ENCODE data around the gene AGPAT3.

The AGPAT3 gene

GRCh38 chr21:43906585-43907370 lies 41.8 kb downstream of the AGPAT3 start:
- no peak for DNase-seq (ENCODE audit: low spot score)

- DNase-seq (ENCODE audit: low spot score), result no peak
These were observed 42.7 kb downstream of the AGPAT3 start for GRCh38 chr21:43907751-43908150.

- DNase-seq (ENCODE audit: low spot score), result no peak
These were observed 43.1 kb downstream of the AGPAT3 start for GRCh38 chr21:43908167-43908566.

GRCh38 chr21:43909741-43910400 lies 44.8 kb downstream of the AGPAT3 start:
- no peak for DNase-seq (ENCODE audit: low spot score)

- no peak for DNase-seq (ENCODE audit: low spot score)
These were observed 45.4 kb downstream of the AGPAT3 start for GRCh38 chr21:43910460-43910859.

- DNase-seq (ENCODE audit: low spot score), result no peak
These were observed 46.3 kb downstream of the AGPAT3 start for GRCh38 chr21:43911015-43911934.

GRCh38 chr21:43911935-43912487 lies 47.0 kb downstream of the AGPAT3 start:
- no peak for DNase-seq (ENCODE audit: low spot score)

GRCh38 chr21:43912500-43912899 lies 47.5 kb downstream of the AGPAT3 start:
- DNase-seq (ENCODE audit: low spot score), result no peak

GRCh38 chr21:43912910-43913309 lies 47.9 kb downstream of the AGPAT3 start:
- DNase-seq (ENCODE audit: low spot score), result no peak

- no peak for DNase-seq (ENCODE audit: low spot score)
These were observed 48.9 kb downstream of the AGPAT3 start for GRCh38 chr21:43913928-43914327.

- DNase-seq (ENCODE audit: low spot score), result no peak
These were observed 51.1 kb downstream of the AGPAT3 start for GRCh38 chr21:43916076-43916475.

- no peak for DNase-seq (ENCODE audit: low spot score)
These were observed 51.9 kb downstream of the AGPAT3 start for GRCh38 chr21:43916691-43917514.

- no peak for DNase-seq (ENCODE audit: low spot score)
These were observed 52.7 kb downstream of the AGPAT3 start for GRCh38 chr21:43917515-43918384.

GRCh38 chr21:43918385-43918947 lies 53.4 kb downstream of the AGPAT3 start:
- no peak for DNase-seq (ENCODE audit: low spot score)

GRCh38 chr21:43919283-43919682 lies 54.3 kb downstream of the AGPAT3 start:
- DNase-seq (ENCODE audit: low spot score), result no peak

- DNase-seq (ENCODE audit: low spot score), result no peak
These were observed 55.1 kb downstream of the AGPAT3 start for GRCh38 chr21:43919871-43920801.

- no peak for DNase-seq (ENCODE audit: low spot score)
These were observed 56.6 kb downstream of the AGPAT3 start for GRCh38 chr21:43921571-43921978.

- no peak for DNase-seq (ENCODE audit: low spot score)
These were observed 57.2 kb downstream of the AGPAT3 start for GRCh38 chr21:43921979-43922945.
